Right lobe of liver (tissue), 4 donors: Measurements from ENCODE around the gene P3R3URF.

ENCODE experiments used
- CTCF ChIP-seq, 4 donors: fragments of 200-600 bp in 3 of 4; fragments of 450-650 bp in 1 of 4; IDR thresholded peaks; one replicate each; pipeline versions ENCODE4 v1.5.1 to v1.8.0; 2016 to 2022; ENCODE audit warnings: antibody characterized with exemption in 4 of 4, mild to moderate bottlenecking in 2 of 4
- POLR2A ChIP-seq: fragments of 450-650 bp; IDR thresholded peaks from one replicate; pipeline ENCODE4 v1.6.1; 2017; ENCODE audit warnings: antibody characterized with exemption, mild to moderate bottlenecking
- donor health status: DM: no; HTN: no; CAD: no.
- donor health status: DM: no; HTN: no; CAD: no.
- donor health status: DM: no; HTN: yes; CAD: no.

GRCh38 chr1:46203738-46204405 is 27.6 kb upstream of the P3R3URF start:
- TF ChIP-seq CTCF (IDR thresholded peaks at IDR 0.05) = no peak
- TF ChIP-seq POLR2A = no peak
